Thyroid gland (tissue), 4 donors: Measurements from ENCODE around the gene LHFPL2.

Experiments
- CTCF ChIP-seq, 6 experiments: fragments of 200-600 bp in 3 of 6; fragments of 450-650 bp in 3 of 6; sonication (generic) in 3 of 6; IDR thresholded peaks; one replicate each; pipeline ENCODE4 v1.5.1; 2016 to 2019; ENCODE audit warnings: antibody characterized with exemption in 6 of 6, mild to moderate bottlenecking in 2 of 6, inconsistent platforms in 1 of 6, moderate library complexity in 1 of 6
- POLR2A ChIP-seq, 2 donors: fragments of 450-650 bp; IDR thresholded peaks; one replicate each; pipeline ENCODE4 v1.6.1; 2017; ENCODE audit warnings: antibody characterized with exemption in 2 of 2, mild to moderate bottlenecking in 2 of 2, moderate library complexity in 1 of 2

- no peak for TF ChIP-seq CTCF (IDR thresholded peaks at IDR 0.05)
- no peak for TF ChIP-seq POLR2A (IDR thresholded peaks at IDR 0.05)
Observed at GRCh38 chr5:78665534-78665933, 17.0 kb upstream of the LHFPL2 start.
